T-helper 2 cell treated with Interferon-gamma antibody and Interleukin-4, amounts not matched to agents 5 μg/mL and 100 μg/mL, for 36 hours (primary cell): ENCODE data around the gene MEGF8.

Source experiments
- DNase-seq: peaks from one replicate; pipeline ENCODE4 v3.0.0; 2021; ENCODE audit warnings: low spot score
- H3K27ac Mint-ChIP-seq: one replicate; pipeline ENCODE4 v1.8.0; 2021; ENCODE audit warnings: mild to moderate bottlenecking, mixed read lengths
- H3K27me3 Mint-ChIP-seq: one replicate; pipeline ENCODE4 v1.8.0; 2021; ENCODE audit warnings: low read depth, mixed read lengths
- H3K36me3 Mint-ChIP-seq: one replicate; pipeline ENCODE4 v1.8.0; 2021; ENCODE audit warnings: low read depth, mixed read lengths
- H3K4me1 Mint-ChIP-seq: one replicate; pipeline ENCODE4 v1.8.0; 2021; ENCODE audit warnings: low read depth, mixed read lengths
- H3K4me3 Mint-ChIP-seq: one replicate; pipeline ENCODE4 v1.8.0; 2022; ENCODE audit warnings: mild to moderate bottlenecking, moderate library complexity, mixed read lengths
- H3K9me3 Mint-ChIP-seq: one replicate; pipeline ENCODE4 v1.8.0; 2021; ENCODE audit warnings: mixed read lengths

Gene MEGF8

GRCh38 chr19:42370626-42371175 lies 45.3 kb downstream of the MEGF8 start:
- Mint-ChIP-seq H3K27me3 (no peaks in the 10 kb centered on the region), H3K4me3 (no peak overlapping the region), H3K4me1 (no peaks in the 10 kb centered on the region), H3K9me3 (no peaks in the 10 kb centered on the region), H3K36me3 (no peaks in the 10 kb centered on the region), H3K27ac (no peak overlapping the region)
- no peak for DNase-seq

DNA sequence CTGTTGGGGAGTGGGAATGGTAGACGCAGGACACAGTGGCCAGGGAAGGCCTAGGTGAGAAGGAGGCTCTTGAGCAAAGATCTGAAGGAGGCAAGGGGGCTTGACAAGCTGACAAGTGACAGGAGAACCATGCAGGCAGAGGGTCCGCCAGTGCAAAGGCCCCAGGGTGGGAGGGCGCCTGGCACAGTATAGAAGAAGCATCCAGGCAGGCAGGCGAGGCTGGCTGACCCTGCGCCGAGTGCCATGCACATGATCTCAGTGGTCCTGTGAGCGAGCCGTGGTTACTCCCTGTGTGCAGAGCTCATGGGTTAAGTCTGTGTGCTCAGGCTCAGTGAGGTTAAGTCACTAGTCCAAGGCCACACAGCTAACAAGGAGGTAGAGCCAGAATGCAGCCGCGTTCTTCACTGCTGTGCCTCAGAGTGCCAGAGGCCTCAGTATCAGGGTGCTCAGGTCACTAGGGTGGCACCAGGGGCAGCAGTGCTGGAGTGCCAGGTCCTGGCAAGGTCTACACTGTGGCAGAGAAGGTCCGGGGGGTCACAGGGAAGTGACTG lies 49.5 kb downstream of the MEGF8 start:
- Mint-ChIP-seq H3K9me3 (no peaks in the 10 kb centered on the region), H3K4me1 (no peaks in the 10 kb centered on the region), H3K4me3 (no peak overlapping the region), H3K27me3 (no peaks in the 10 kb centered on the region), H3K27ac (no peak overlapping the region), H3K36me3 (no peaks in the 10 kb centered on the region)
- no peak for DNase-seq

GRCh38 chr19:42375415-42376176 lies 50.2 kb downstream of the MEGF8 start:
- Mint-ChIP-seq H3K36me3 (no peaks in the 10 kb centered on the region), H3K27ac (no peak overlapping the region), H3K4me3 (no peak overlapping the region), H3K4me1 (no peaks in the 10 kb centered on the region), H3K9me3 (no peaks in the 10 kb centered on the region), H3K27me3 (no peaks in the 10 kb centered on the region)
- no peak for DNase-seq

DNA sequence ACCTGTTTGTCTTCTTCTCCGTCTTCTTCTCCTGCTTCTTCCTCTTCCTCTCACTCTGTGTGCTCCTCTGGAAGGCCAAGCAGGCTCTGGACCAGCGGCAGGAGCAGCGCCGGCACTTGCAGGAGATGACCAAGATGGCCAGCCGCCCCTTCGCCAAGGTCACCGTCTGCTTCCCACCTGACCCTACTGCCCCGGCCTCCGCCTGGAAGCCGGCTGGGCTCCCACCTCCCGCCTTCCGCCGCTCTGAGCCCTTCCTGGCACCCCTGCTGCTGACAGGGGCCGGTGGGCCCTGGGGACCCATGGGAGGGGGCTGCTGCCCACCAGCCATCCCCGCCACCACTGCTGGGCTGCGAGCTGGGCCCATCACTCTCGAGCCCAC lies 50.7 kb downstream of the MEGF8 start:
- no peaks in the 10 kb centered on the region for H3K27me3 Mint-ChIP-seq
- no peaks in the 10 kb centered on the region for H3K36me3 Mint-ChIP-seq
- H3K9me3 Mint-ChIP-seq = no peaks in the 10 kb centered on the region
- no peak for DNase-seq
- H3K4me1 Mint-ChIP-seq = no peaks in the 10 kb centered on the region
- no peak overlapping the region for H3K4me3 Mint-ChIP-seq
- no peak overlapping the region for H3K27ac Mint-ChIP-seq

DNA sequence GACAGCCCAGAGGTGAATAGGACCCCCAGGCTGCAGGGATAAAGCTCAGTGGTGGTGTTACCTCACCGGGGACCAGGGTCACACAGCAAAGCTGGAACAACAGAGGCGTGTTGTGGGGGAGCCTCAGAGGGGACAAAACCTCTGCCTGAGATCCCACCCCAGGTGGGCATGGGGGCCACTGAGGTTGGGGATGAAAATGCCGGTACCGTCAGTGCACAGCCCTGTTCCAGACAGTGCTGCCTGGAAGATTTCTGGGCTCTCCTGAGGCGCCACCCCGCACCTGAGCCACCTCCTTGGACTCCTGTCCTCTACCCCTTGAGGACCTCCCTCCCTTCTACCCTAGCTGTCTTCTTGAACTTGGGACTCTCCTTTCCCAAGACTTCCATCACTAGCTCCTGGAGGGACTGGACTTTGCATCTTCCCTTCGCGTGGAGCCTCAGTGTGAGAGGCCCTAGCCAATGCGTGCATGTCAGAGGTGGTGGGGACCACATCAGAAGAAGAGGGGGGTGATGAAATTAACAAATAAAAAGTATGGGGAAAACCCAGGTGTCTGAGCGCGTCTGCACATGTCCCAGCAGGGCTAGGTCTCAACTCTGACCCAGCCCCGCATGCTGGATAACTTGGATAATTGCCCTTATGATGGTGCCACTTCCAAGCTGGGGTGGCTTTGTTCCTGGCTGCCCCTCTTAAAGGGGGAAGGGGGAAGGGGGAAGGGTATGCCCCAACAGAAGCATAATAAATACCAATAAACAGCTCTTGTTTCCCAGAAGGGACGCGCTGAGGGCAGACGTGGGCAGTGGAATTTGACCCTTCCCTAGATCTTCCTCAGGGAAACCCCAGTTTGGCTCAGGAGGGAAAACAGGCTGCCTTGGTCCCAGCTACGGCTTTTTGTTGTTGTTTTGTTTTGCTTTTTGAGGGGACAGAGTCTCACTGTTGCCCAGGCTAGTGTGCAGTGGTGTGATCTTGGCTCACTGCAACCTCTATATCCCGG lies 53.1 kb downstream of the MEGF8 start:
- Mint-ChIP-seq H3K27me3 (peaks cover 4% of the 10 kb centered on the region), H3K27ac (no peak overlapping the region), H3K9me3 (no peaks in the 10 kb centered on the region), H3K36me3 (no peaks in the 10 kb centered on the region), H3K4me3 (no peak overlapping the region), H3K4me1 (no peaks in the 10 kb centered on the region)
- DNase-seq = no peak

GRCh38 chr19:42380155-42380554 lies 54.7 kb downstream of the MEGF8 start:
- no peaks in the 10 kb centered on the region for H3K4me1 Mint-ChIP-seq
- peaks cover 4% of the 10 kb centered on the region for H3K27me3 Mint-ChIP-seq
- no peaks in the 10 kb centered on the region for H3K36me3 Mint-ChIP-seq

DNA sequence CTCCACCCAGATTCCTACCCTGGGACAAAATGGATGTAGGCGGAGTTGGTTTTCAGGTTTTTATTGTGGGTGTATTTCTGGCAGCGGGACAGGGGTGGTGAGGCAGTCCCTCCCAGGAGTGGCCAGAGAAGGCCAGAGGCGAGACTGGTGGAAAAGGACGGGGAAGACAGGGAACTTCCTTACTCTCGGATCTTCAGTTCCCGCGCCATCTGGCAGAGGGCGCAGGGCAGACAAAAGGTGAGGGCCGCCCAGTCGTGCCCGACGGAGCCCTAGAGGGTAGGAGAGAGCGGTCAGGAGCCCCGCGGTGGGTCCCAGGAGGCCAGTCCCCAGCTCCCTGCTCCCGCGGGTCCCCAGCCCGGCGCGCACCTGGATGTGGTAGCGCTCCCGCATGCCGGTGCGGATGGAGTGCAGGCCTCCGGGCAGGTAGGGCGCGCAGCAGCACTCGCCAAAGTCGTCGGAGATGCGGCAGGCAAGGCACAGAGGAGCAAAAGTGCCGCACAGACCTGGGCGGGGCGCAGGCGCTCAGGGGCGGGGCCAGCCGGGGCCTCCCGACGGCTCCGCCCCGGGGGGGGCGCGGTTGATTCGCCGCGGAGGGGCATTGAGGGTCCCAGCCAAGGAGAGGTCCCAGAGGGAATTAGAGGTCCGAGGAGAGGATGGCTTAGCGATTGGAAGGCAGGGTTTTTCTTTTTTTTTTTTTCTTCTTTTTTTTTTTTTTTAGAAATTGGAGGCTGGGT lies 61.7 kb downstream of the MEGF8 start:
- H3K9me3 Mint-ChIP-seq = no peaks in the 10 kb centered on the region
- peak overlapping the region; percentile 57 for H3K4me3 Mint-ChIP-seq
- H3K4me1 Mint-ChIP-seq = peaks cover 4% of the 10 kb centered on the region
- H3K27me3 Mint-ChIP-seq = peaks cover 34% of the 10 kb centered on the region
- no peaks in the 10 kb centered on the region for H3K36me3 Mint-ChIP-seq
- H3K27ac Mint-ChIP-seq = no peak overlapping the region
- DNase-seq = peak; percentile 58

More at GRCh38 chr19:42380155-42380554, 54.7 kb downstream of the MEGF8 start:
- no peak overlapping the region for H3K4me3 Mint-ChIP-seq
- H3K27ac Mint-ChIP-seq = no peak overlapping the region
- no peak for DNase-seq
- H3K9me3 Mint-ChIP-seq = no peaks in the 10 kb centered on the region

GRCh38 chr19:42388851-42389489 lies 63.5 kb downstream of the MEGF8 start:
- Mint-ChIP-seq H3K4me1 (peaks cover 4% of the 10 kb centered on the region), H3K36me3 (no peaks in the 10 kb centered on the region), H3K27ac (no peak overlapping the region), H3K27me3 (peaks cover 36% of the 10 kb centered on the region), H3K9me3 (no peaks in the 10 kb centered on the region), H3K4me3 (no peak overlapping the region)
- no peak for DNase-seq

DNA sequence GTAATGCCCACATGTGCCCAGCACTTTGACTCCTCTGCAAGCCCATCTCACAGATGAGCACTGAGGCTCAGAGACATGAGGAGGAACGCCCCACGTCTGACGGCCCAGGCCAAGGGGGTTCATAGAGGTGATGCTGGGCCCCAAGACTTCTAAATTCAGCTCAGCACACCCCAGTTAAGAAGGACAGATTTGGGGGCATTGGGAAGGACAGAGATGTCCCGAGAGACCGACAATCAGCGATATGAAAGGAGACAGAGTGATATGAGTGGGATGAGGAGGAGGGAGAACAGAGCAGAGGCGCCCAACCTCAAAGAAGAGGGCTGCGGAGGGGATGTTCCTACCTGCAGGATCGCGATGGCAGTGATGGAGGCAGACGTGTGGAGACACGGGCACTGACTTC lies 64.5 kb downstream of the MEGF8 start, which contains the start of gene CNFN:
Gene CNFN, minus strand, starts transcription at position 399 of the 400 bp plus-strand sequence. CDS start 1,260 bp downstream, outside the sequence.
- Mint-ChIP-seq H3K27me3 (peaks cover 36% of the 10 kb centered on the region), H3K36me3 (no peaks in the 10 kb centered on the region), H3K27ac (no peak within 1 kb of the TSS), H3K4me1 (peaks cover 4% of the 10 kb centered on the region), H3K4me3 (no peak within 1 kb of the TSS), H3K9me3 (no peaks in the 10 kb centered on the region)
- DNase-seq = no peak

DNA sequence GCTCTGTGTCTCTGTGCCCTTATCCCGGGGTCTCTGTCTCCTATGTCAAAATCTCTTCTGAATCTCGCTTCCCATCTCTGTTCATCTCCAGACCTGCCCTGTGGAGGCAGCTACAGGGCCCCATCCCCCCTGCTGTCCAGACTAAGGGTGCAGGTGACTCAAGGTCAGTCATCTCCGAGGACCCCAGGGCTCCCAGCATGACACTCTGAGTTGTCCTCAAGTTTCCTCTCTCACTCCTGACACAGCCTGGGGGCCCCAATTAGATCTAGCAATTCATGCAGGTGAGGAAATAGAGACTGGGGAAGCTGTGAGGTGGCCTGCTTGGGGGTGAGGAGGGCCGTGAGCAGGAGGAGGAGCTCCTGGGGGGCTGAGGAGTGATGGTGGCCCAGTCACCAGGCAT lies 66.7 kb downstream of the MEGF8 start:
- Mint-ChIP-seq H3K36me3 (no peaks in the 10 kb centered on the region), H3K27ac (no peak overlapping the region), H3K27me3 (peaks cover 27% of the 10 kb centered on the region), H3K4me3 (no peak overlapping the region), H3K4me1 (peaks cover 9% of the 10 kb centered on the region), H3K9me3 (no peaks in the 10 kb centered on the region)
- DNase-seq = no peak

DNA sequence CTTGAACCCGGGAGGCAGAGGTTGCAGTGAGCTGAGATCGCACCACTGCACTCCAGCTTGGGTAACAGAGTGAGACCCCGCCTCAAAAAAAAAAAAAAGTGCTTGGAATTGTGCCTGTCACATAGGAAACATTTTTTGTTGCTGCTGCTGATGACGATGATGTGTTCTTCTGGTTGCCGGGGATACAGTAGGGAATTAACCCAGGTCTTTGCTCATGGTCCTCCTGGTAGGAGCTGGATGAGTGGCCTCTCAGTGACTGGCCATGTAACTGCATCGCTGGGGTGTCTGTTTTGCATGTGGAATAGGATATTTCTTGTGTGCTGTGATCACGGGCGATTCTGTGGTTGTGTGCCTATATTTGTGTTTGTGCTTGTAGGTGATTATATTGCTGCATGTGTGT lies 69.3 kb downstream of the MEGF8 start:
- no peak for DNase-seq
- no peak overlapping the region for H3K27ac Mint-ChIP-seq
- H3K36me3 Mint-ChIP-seq = peaks cover 1% of the 10 kb centered on the region
- peaks cover 20% of the 10 kb centered on the region for H3K4me1 Mint-ChIP-seq
- peaks cover 17% of the 10 kb centered on the region for H3K27me3 Mint-ChIP-seq
- H3K4me3 Mint-ChIP-seq = no peak overlapping the region
- no peaks in the 10 kb centered on the region for H3K9me3 Mint-ChIP-seq

DNA sequence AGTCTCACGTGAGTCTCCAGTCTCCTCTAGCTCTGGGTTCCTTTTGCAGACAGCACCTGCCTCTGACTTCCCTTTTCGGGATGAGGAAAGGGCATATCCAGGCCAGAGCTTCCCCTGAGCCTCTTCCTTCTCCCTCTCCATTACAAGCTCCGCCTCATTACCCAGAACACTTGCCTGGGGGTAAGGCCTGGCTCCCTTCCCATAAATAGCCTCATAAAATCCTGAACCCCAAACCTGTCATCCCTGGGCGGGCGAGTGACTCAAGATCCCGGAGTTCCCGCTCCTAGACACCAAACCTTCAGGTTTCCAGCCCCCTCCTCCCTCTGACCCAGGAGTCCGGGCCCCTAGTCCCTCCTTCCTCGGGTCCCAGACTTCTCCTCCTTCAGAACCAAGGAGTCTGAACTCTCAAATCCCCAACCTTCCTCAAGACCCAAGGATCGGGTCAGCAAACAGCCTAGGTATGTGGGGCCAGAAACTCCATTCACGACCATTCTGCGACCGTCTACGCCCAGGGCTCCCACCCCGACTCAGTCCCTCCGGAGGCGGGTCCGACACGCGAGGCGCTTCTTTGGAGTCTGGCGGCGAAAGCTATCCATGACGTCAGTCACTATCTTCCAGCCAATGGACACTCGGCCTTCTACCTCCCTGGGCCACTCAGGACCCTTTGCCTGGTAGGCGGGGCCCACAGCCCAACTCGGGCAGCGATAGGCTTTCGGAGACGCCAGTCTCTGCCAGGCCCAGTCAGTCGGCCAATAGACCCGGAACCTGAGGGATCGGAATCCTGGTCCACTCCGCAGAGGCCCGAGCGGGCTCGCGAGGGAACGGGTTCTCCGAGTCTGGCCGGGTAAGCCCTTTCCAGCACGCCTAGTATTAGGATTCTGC lies 71.2 kb downstream of the MEGF8 start:
- Mint-ChIP-seq H3K4me3 (peak overlapping the region; percentile 86), H3K27ac (peak overlapping the region; percentile 90), H3K27me3 (peaks cover 6% of the 10 kb centered on the region), H3K36me3 (peaks cover 1% of the 10 kb centered on the region), H3K9me3 (no peaks in the 10 kb centered on the region), H3K4me1 (peaks cover 32% of the 10 kb centered on the region)
- peak; percentile 98 for DNase-seq
